Subcutaneous adipose tissue (tissue), 4 donors: Measurements from ENCODE around the gene PACRG. TPM values are rescaled to one million over a fixed set of nuclear protein-coding genes. Genes with fewer than 3 reads are reported as not detected.

ENCODE experiments used
- CTCF ChIP-seq: fragments of 450-650 bp; IDR thresholded peaks from one replicate; pipeline ENCODE4 v1.5.1; 2016; ENCODE audit warnings: low read depth, mild to moderate bottlenecking, control low read depth, antibody characterized with exemption, moderate library complexity
- total RNA-seq, 4 donors: library from RNA; depleted of rRNA; stranded (reverse); fragments of >200 nt; gene quantifications; one replicate each; pipeline ENCODE4 v1.1.0, GENCODE V29; 2016

Gene PACRG
- total RNA-seq, 4 donors from 2014 or later, result 0.34 TPM; not detected in 3

DNA sequence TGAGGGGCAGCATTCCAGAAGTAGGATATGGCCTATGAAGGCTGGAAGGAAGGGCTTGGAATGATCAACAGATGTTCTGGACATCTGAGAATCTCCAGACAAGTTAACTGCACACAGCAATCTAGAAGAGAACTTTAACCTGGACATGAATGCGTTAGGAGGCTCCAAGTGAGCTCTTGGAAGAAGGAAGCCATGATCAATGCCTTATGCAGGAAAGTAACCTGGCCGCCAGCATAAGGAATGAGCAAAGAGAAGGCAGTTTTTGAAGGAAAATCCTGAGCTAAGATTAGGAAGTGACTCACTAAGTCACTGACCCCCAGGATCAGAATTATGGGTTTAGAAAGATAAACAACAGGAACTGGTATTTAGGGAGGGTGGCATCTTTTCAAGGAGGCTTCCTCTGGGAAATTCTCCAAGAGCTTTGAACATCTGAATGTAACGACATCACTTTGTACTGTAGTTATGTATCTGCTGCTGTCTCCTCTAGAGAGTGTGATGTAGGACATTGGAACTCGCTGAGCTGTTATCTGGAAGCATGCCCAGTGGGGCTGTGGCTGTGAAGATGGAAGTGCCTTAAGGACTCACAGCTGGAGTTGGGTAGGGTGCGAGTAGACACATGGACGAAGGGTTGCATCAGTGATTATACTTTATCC is 236.8 kb downstream of the PACRG start:
- TF ChIP-seq CTCF, result no peak

DNA sequence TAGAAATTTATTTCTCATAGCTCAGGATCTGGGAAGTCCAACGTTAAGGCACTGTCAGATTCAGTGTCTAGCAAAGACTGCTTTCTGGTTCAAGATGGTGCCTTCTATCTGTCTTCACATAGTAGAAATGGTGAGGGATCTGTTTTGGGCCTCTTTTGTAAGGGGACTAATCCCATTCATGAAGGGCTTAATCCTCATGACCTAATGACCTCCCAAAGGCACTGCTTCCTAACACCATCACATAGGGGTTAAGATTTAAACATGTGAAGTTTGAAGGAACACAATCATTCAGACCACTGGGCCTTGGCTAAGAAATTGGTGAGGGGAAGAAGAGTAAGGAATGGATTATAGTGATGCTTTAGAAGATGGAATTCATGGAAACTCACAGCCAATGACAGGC is 237.6 kb downstream of the PACRG start:
- no peak for TF ChIP-seq CTCF

DNA sequence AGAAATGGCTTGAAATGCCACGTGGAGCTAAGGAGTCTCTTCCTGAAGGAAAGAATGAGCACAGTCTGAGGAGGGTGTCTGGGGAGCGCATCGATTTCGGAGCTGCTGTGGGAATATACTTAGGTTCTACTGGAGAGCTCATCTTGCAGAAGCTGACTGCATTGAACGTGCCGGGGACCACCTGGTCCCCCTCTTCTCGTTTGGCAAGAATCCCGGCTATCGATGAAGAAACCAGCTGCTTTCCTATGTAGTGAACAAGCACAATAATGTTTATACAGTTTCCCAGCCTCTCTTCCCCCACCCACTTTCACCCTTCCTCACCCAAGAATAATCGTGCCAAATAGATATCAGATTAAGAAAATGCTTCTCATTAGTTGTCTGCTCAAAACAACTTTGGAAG is 242.5 kb downstream of the PACRG start:
- no peak for TF ChIP-seq CTCF

- no peak for TF ChIP-seq CTCF
Measured at GRCh38 chr6:162971356-162971755, 243.6 kb downstream of the PACRG start.

GRCh38 chr6:162973151-162973872 is 245.5 kb downstream of the PACRG start:
- no peak for TF ChIP-seq CTCF

- TF ChIP-seq CTCF, result no peak
Measured at GRCh38 chr6:162973980-162974379, 246.2 kb downstream of the PACRG start.

DNA sequence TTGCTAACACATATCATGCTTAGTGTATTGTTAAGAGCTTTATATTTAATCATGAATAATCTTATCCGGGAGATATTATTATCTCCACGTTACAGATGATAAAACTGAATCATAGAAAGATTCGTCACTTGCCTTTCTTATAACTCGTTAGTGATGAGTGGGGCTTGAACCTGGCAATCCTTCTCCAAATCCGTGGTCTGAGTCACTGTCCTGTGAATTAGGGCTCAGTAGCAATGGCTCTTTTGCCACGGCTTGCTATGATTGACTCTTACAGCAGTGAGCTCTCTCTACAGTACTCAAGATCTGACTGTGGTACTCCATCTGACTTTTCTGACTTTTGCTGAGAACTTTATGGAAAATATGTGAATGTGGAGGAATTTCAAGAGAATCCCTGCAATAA is 246.9 kb downstream of the PACRG start:
- no peak for TF ChIP-seq CTCF
